HepG2 (cell line): ENCODE results near the gene PIF1. TPM values are rescaled to one million over a fixed set of nuclear protein-coding genes. Genes with fewer than 3 reads are reported as not detected.

ENCODE experiments used
- ADNP ChIP-seq: sonication (generic); formaldehyde crosslinking; IDR thresholded peaks from 2 replicates; pipeline ENCODE4 v1.4.0; 2020; ENCODE audit warnings: missing genetic modification reagents
- ARID5B ChIP-seq: IDR thresholded peaks from 2 replicates; pipeline ENCODE4 v1.4.0; 2020; ENCODE audit warnings: mild to moderate bottlenecking, missing genetic modification reagents
- ATF6 ChIP-seq: sonication (generic); formaldehyde crosslinking; conservative IDR thresholded peaks from 2 replicates; pipeline ENCODE4 v1.4.0; 2020; ENCODE audit warnings: missing genetic modification reagents
- DNMT3B ChIP-seq: conservative IDR thresholded peaks from 2 replicates; pipeline ENCODE4 v1.6.1; 2016; ENCODE audit warnings: missing biosample characterization, control low read depth
- MXI1 ChIP-seq: IDR thresholded peaks from 3 replicates; pipeline ENCODE4 v1.6.1; 2012; ENCODE audit warnings: low read depth, low read length, inconsistent platforms, borderline replicate concordance
- MYPOP ChIP-seq: sonication (generic); formaldehyde crosslinking; IDR thresholded peaks from 2 replicates; pipeline ENCODE4 v1.8.1; 2023; ENCODE audit warnings: mild to moderate bottlenecking, moderate library complexity, missing genetic modification reagents
- NCOA5 ChIP-seq: sonication (generic); formaldehyde crosslinking; IDR thresholded peaks from 2 replicates; pipeline ENCODE4 v1.4.0; 2020; ENCODE audit warnings: missing genetic modification reagents
- THYN1 ChIP-seq: sonication (generic); formaldehyde crosslinking; IDR thresholded peaks from 2 replicates; pipeline ENCODE4 v1.8.1; 2023; ENCODE audit warnings: low read depth, mild to moderate bottlenecking, moderate library complexity, missing genetic modification reagents, borderline replicate concordance
- TRAFD1 ChIP-seq: sonication (generic); formaldehyde crosslinking; IDR thresholded peaks from 2 replicates; pipeline ENCODE4 v1.5.1; 2020; ENCODE audit warnings: missing genetic modification reagents, mild to moderate bottlenecking, borderline replicate concordance
- TRIM22 ChIP-seq: fragments of 450-650 bp; IDR thresholded peaks from 2 replicates; pipeline ENCODE4 v1.6.1; 2017
- ZBTB39 ChIP-seq: sonication (generic); formaldehyde crosslinking; IDR thresholded peaks from 2 replicates; pipeline ENCODE4 v1.5.0; 2020; ENCODE audit warnings: missing genetic modification reagents
- ZC3H13 ChIP-seq: sonication (generic); formaldehyde crosslinking; IDR thresholded peaks from 2 replicates; pipeline ENCODE4 v1.8.1; 2023; ENCODE audit warnings: mild to moderate bottlenecking, missing genetic modification reagents, moderate library complexity
- ZFAT ChIP-seq: sonication (generic); formaldehyde crosslinking; conservative IDR thresholded peaks from 2 replicates; pipeline ENCODE4 v1.8.1; 2023; ENCODE audit warnings: missing genetic modification reagents, inconsistent platforms
- ZKSCAN8 ChIP-seq: IDR thresholded peaks from 2 replicates; pipeline ENCODE4 v1.6.1; 2016; ENCODE audit warnings: borderline replicate concordance, missing genetic modification reagents, missing compliant biosample characterization
- ZNF33A ChIP-seq: sonication (generic); formaldehyde crosslinking; IDR thresholded peaks from 2 replicates; pipeline ENCODE4 v1.5.1; 2020; ENCODE audit warnings: missing genetic modification reagents, mild to moderate bottlenecking, moderate library complexity, borderline replicate concordance
- polyA plus RNA-seq, 8 experiments: library from polyadenylated mRNA; depleted of rRNA in 3 of 8; stranded (reverse) in 7 of 8; unstranded in 1 of 8; fragments of >200 nt; fragmentation: Illumina TruSeq in 4 of 8; extraction: Trizol in 4 of 8; gene quantifications; 2 replicates each; pipeline versions ENCODE4 v1.2.1 to v1.2.3, GENCODE V29; 2011 to 2016; ENCODE audit warnings: low read depth in 4 of 8, missing spikeins in 1 of 8, mixed read lengths in 1 of 8; ENCODE audit not compliant: insufficient read depth in 1 of 8
- total RNA-seq, 5 experiments: library from RNA; depleted of rRNA; stranded (reverse); fragments of >200 nt; fragmentation: Illumina TruSeq; extraction: Trizol; gene quantifications; 2 replicates each; pipeline ENCODE4 v1.2.3, GENCODE V29; 2016; ENCODE audit warnings: low read depth in 1 of 5

Gene PIF1
- total and polyA plus RNA-seq, 2 of the 13 experiments (the other 11 are each of a cell fraction or from before 2014, with no cell fraction given), result 18.5 to 19.7 TPM

GRCh38 chr15:64825431-64826294 lies at the start of gene PIF1 (continued):
- TF ChIP-seq TRAFD1 (CRISPR knock-in tag), result no peak
- no peak; the same call in 1 of the 2 replicates for TF ChIP-seq DNMT3B (CRISPR knock-in tag)
- peak; percentile 42; the same call in 1 of the 2 replicates for TF ChIP-seq ZC3H13 (CRISPR knock-in tag)
- peak; percentile 76; the same call in 1 of the 2 replicates for TF ChIP-seq MYPOP
- TF ChIP-seq TRIM22, result no peak
- TF ChIP-seq ATF6, result 0 out of 2 replicates have a peak, but pooled peaks have one; percentile 82
- TF ChIP-seq ZFAT (CRISPR knock-in tag), result no peak
- TF ChIP-seq MXI1, result no peak
- TF ChIP-seq ARID5B (CRISPR knock-in tag), result peak; percentile 34; the same call in 1 of the 2 replicates
- 0 out of 2 replicates have a peak, but pooled peaks have one; percentile 1 for TF ChIP-seq ZKSCAN8 (CRISPR knock-in tag)
- TF ChIP-seq ADNP, result no peak
- no peak; the same call in 1 of the 2 replicates for TF ChIP-seq ZBTB39 (CRISPR knock-in tag)
- no peak for TF ChIP-seq NCOA5 (CRISPR knock-in tag)
- no peak for TF ChIP-seq THYN1 (CRISPR knock-in tag)
- no peak for TF ChIP-seq ZNF33A (CRISPR knock-in tag)
